Measurements from ENCODE around the gene C4A.
"Not testable (repeated sequence)": the region's sequence is repeated elsewhere in the genome, so short reads cannot be mapped to it uniquely, and the experiment has no call there.

The C4A gene

DNA sequence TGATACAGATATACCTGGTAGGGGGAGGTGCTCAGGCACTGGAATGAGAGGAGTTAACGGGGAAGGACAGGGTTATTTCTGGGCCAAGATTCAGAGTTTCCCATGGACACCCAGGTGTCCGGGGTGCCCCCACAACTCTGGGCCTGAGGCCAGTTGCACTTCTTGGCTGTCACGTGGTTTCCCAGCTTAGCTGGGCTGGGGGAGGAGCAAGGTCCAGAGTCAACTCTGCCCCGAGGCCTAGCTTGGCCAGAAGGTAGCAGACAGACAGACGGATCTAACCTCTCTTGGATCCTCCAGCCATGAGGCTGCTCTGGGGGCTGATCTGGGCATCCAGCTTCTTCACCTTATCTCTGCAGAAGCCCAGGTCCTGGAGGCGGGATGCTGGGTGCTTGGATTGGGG, 32.7 kb downstream of the C4A start, which contains the start of gene C4B:
Gene C4B, plus strand, starts transcription at position 249 of the 400 bp plus-strand sequence. Its CDS starts 51 bp downstream, at position 300.
- DNase-seq (ENCODE audit: low read depth in 3 of 3, low spot score in 1 of 3): not testable (repeated sequence)

- DNase-seq (ENCODE audit: low read depth in 3 of 3, low spot score in 1 of 3): not testable (repeated sequence)
Observed at GRCh38 chr6:32022100-32022499, 40.2 kb downstream of the C4A start.

GRCh38 chr6:32028631-32029030, 46.8 kb downstream of the C4A start:
- not testable (repeated sequence) for DNase-seq (ENCODE audit: low read depth in 3 of 3, low spot score in 1 of 3)

DNA sequence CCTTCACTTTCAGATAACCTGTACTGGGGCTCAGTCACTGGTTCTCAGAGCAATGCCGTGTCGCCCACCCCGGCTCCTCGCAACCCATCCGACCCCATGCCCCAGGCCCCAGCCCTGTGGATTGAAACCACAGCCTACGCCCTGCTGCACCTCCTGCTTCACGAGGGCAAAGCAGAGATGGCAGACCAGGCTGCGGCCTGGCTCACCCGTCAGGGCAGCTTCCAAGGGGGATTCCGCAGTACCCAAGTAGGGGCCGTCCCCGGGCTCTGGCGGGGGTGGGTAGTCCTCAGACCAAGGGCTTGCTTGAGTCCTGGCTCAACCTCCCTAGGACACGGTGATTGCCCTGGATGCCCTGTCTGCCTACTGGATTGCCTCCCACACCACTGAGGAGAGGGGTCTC, 47.7 kb downstream of the C4A start:
- not testable (repeated sequence) for DNase-seq (ENCODE audit: low read depth in 3 of 3, low spot score in 1 of 3)

GRCh38 chr6:32035283-32036013, 53.6 kb downstream of the C4A start:
- DNase-seq (ENCODE audit: low read depth in 3 of 3, low spot score in 1 of 3): not testable (repeated sequence)

GRCh38 chr6:32037136-32037535, 55.3 kb downstream of the C4A start:
- not testable (repeated sequence) for DNase-seq (ENCODE audit: low read depth in 3 of 3, low spot score in 1 of 3)

- DNase-seq (ENCODE audit: low read depth in 3 of 3, low spot score in 1 of 3): not testable (repeated sequence)
Observed at GRCh38 chr6:32037598-32038524, 56.0 kb downstream of the C4A start, which contains the start of gene CYP21A2. Gene CYP21A2 (plus strand): TSS chr6:32038415. CDS start chr6:32038423, 8 bp downstream.

GRCh38 chr6:32038878-32039277, 57.0 kb downstream of the C4A start:
- DNase-seq (ENCODE audit: low read depth in 3 of 3, low spot score in 1 of 3): not testable (repeated sequence)

GRCh38 chr6:32039321-32040274, 57.7 kb downstream of the C4A start:
- not testable (repeated sequence) for DNase-seq (ENCODE audit: low read depth in 3 of 3, low spot score in 1 of 3)

GRCh38 chr6:32040299-32041049, 58.6 kb downstream of the C4A start:
- DNase-seq (ENCODE audit: low read depth in 3 of 3, low spot score in 1 of 3): not testable (repeated sequence)

GRCh38 chr6:32041050-32041321, 59.1 kb downstream of the C4A start:
- not testable (repeated sequence) for DNase-seq (ENCODE audit: low read depth in 3 of 3, low spot score in 1 of 3)

- not testable (repeated sequence) for DNase-seq (ENCODE audit: low read depth in 3 of 3, low spot score in 1 of 3)
Observed at GRCh38 chr6:32041385-32041784, 59.5 kb downstream of the C4A start.

DNA sequence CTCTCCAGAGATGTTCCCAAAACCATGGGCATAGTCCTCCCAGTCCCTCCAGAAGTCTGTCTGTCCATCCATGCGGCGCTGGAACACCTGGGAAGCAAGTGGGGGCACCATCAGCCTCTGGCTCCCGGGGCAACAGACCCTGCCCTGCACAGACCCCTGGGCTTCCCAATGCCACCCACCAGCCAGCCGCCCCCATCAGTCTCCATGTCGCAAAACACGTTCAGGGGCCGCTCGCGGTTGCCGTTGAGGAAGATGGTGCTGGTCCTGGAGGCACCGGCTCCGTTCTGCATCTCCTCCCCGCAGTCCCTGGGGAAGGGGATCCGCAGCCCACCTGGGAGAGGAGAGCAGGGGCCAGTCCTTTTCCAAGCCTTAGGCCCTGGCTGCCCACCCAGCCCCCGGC, 60.4 kb downstream of the C4A start:
- DNase-seq (ENCODE audit: low read depth in 3 of 3, low spot score in 1 of 3): not testable (repeated sequence)

DNA sequence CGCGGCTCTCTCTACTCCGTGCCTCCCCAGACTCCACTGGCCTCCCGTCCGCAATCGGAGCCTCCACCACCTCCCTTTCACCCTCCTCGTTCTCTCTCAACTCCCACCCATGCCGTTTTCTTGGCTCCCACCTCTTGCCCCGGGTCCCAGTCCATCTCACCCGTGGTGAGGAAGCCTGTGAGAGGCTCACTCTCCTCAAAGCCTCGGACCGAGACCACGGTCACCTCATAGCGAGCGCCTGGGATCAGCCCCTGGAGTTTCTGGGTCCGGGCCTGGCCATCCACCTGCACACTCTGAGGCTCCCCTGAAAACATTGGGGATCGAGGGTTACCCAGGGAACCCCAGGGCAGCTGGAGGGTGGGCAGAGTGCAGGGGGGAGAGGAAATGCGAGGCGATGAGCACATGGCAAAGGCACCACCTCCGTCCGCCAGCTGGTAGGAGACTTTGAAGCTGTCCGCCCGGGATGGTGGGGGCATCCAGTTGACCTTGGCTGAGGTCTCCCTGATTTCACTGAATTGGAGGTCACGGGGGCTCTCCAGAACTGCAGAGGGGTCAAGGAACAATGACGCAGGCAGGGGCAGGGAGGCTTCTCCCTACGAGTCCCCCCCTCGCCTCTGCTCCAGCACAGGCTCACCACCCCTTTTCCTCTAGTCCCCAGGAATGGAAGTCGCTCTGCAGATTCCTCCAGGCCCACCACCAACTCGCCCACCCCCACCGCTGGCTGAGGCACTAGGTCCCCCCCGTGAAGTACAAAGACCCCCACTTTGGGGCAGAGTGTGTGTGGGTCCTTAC, 61.9 kb downstream of the C4A start:
- not testable (repeated sequence) for DNase-seq (ENCODE audit: low read depth in 3 of 3, low spot score in 1 of 3)

GRCh38 chr6:32044916-32045315, 63.1 kb downstream of the C4A start:
- DNase-seq (ENCODE audit: low read depth in 3 of 3, low spot score in 1 of 3): not testable (repeated sequence)

DNA sequence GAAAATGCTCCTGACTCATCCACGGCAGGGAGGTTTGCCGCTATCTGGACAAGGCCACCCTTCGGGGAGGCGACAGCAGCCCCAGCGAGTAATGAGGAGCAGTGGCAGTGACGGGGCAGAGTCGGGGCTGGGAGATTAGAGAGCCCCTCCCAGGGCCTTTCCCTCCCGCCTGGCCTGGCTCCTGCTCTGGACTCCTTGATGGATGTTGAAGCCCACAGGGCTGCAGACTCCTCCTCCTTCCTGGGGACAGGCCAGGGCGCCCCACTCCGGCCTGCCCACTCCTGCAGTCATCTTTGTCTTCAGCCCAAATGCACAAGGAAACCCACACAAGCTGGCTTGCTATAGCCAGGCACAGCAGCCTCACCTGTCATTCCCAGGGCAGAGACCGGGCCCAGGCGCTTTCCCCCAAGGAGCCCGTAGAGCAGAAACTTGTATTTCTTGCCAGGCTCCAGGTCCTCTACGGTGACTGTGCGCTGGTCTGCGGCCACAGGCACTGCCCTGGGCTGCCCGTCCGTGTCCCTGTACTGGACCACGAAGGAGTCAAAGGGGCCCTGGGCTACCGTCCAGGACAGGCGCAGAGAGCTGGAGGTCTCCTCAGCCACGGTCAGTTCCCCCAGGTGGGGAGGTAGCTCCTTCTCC, 64.1 kb downstream of the C4A start:
- DNase-seq (ENCODE audit: low read depth in 3 of 3, low spot score in 1 of 3): no peak

- DNase-seq (ENCODE audit: low read depth in 3 of 3, low spot score in 1 of 3): no peak
Observed at GRCh38 chr6:32046450-32047083, 64.7 kb downstream of the C4A start.

- no peak for DNase-seq (ENCODE audit: low read depth in 3 of 3, low spot score in 1 of 3)
Observed at GRCh38 chr6:32047084-32047478, 65.2 kb downstream of the C4A start.

GRCh38 chr6:32047539-32047854, 65.6 kb downstream of the C4A start:
- no peak for DNase-seq (ENCODE audit: low read depth in 3 of 3, low spot score in 1 of 3)

Measured in stimulated activated CD4-positive, alpha-beta T cell treated with anti-CD3 and anti-CD28 coated beads, TNF-alpha, amount 100 ng/mL, for 1 hour (primary cell).